Stimulated activated CD8-positive, alpha-beta memory T cell treated with anti-CD3 and anti-CD28 coated beads, Interleukin-2, amount 100 ng/mL, for 48 hours (primary cell): Measurements from ENCODE around the gene TNFRSF19.
"Not testable (repeated sequence)": the region's sequence is repeated elsewhere in the genome, so short reads cannot be mapped to it uniquely, and the experiment has no call there.

Experiments used
- DNase-seq, 2 donors: peaks; one replicate each; pipeline ENCODE4 v3.0.0-alpha.2; 2020; ENCODE audit warnings: low read depth in 2 of 2

TNFRSF19 gene

GRCh38 chr13:23654111-23655110 lies 84.2 kb downstream of the TNFRSF19 start:
- no peak for DNase-seq

- no peak for DNase-seq
Observed at GRCh38 chr13:23655321-23655720, 85.1 kb downstream of the TNFRSF19 start.

- no peak for DNase-seq
Observed at GRCh38 chr13:23656637-23657371, 86.6 kb downstream of the TNFRSF19 start.

- no peak for DNase-seq
Observed at GRCh38 chr13:23658929-23659541, 88.8 kb downstream of the TNFRSF19 start.

- DNase-seq, result no peak
Observed at GRCh38 chr13:23660249-23660648, 90.0 kb downstream of the TNFRSF19 start.

GRCh38 chr13:23666582-23666981 lies 96.4 kb downstream of the TNFRSF19 start:
- no peak for DNase-seq

- no peak for DNase-seq
Observed at GRCh38 chr13:23667750-23668149, 97.5 kb downstream of the TNFRSF19 start.

GRCh38 chr13:23668562-23668961 lies 98.3 kb downstream of the TNFRSF19 start:
- DNase-seq, result no peak

GRCh38 chr13:23670793-23671192 lies 100.6 kb downstream of the TNFRSF19 start:
- DNase-seq, result no peak

- no peak for DNase-seq
Observed at GRCh38 chr13:23671377-23671776, 101.2 kb downstream of the TNFRSF19 start.

GRCh38 chr13:23671897-23672296 lies 101.7 kb downstream of the TNFRSF19 start:
- DNase-seq, result no peak

GRCh38 chr13:23672616-23673015 lies 102.4 kb downstream of the TNFRSF19 start:
- DNase-seq, result no peak

- DNase-seq, result no peak
Observed at GRCh38 chr13:23673354-23673753, 103.1 kb downstream of the TNFRSF19 start.

GRCh38 chr13:23673867-23674605 lies 103.8 kb downstream of the TNFRSF19 start:
- no peak for DNase-seq

GRCh38 chr13:23674795-23675640 lies 104.8 kb downstream of the TNFRSF19 start:
- DNase-seq, result no peak

GRCh38 chr13:23677679-23678288 lies 107.6 kb downstream of the TNFRSF19 start:
- DNase-seq, result not testable (repeated sequence)

- DNase-seq, result no peak
Observed at GRCh38 chr13:23678795-23679194, 108.6 kb downstream of the TNFRSF19 start.

GRCh38 chr13:23679220-23679619 lies 109.0 kb downstream of the TNFRSF19 start:
- no peak for DNase-seq

- no peak for DNase-seq
Observed at GRCh38 chr13:23680845-23681669, 110.8 kb downstream of the TNFRSF19 start.
